GM18861 (cell line): ENCODE measurements around the gene TTC23L.

Experiments
- ATAC-seq: cut with Tn5 transposase; IDR thresholded peaks from one replicate; pipeline ENCODE4 v1.9.1; 2021; ENCODE audit not compliant: unreplicated experiment

The TTC23L gene

GRCh38 chr5:34833090-34833489 lies 5.9 kb upstream of the TTC23L start:
- ATAC-seq = no peak

- ATAC-seq = no peak
Measured at GRCh38 chr5:34833976-34834793, 4.8 kb upstream of the TTC23L start.

- ATAC-seq = no peak
Measured at GRCh38 chr5:34834794-34835089, 4.2 kb upstream of the TTC23L start.

GRCh38 chr5:34835664-34836063 lies 3.3 kb upstream of the TTC23L start:
- no peak for ATAC-seq

- no peak for ATAC-seq
Measured at GRCh38 chr5:34841816-34842215, 2.9 kb downstream of the TTC23L start.

GRCh38 chr5:34842554-34842953 lies 3.6 kb downstream of the TTC23L start:
- ATAC-seq = no peak

GRCh38 chr5:34843497-34843896 lies 4.5 kb downstream of the TTC23L start:
- no peak for ATAC-seq

- ATAC-seq = no peak
Measured at GRCh38 chr5:34844106-34844505, 5.1 kb downstream of the TTC23L start.

- ATAC-seq = no peak
Measured at GRCh38 chr5:34844999-34845398, 6.0 kb downstream of the TTC23L start.

- no peak for ATAC-seq
Measured at GRCh38 chr5:34847056-34847455, 8.1 kb downstream of the TTC23L start.

GRCh38 chr5:34847552-34847951 lies 8.6 kb downstream of the TTC23L start:
- ATAC-seq = no peak

GRCh38 chr5:34848230-34848629 lies 9.3 kb downstream of the TTC23L start:
- ATAC-seq = no peak

- no peak for ATAC-seq
Measured at GRCh38 chr5:34849253-34849652, 10.3 kb downstream of the TTC23L start.

- ATAC-seq = peak; percentile 98
Measured at GRCh38 chr5:34854459-34855174, 15.7 kb downstream of the TTC23L start.

- no peak for ATAC-seq
Measured at GRCh38 chr5:34857161-34857560, 18.2 kb downstream of the TTC23L start.

- no peak for ATAC-seq
Measured at GRCh38 chr5:34857894-34858293, 18.9 kb downstream of the TTC23L start.

GRCh38 chr5:34858790-34859189 lies 19.8 kb downstream of the TTC23L start:
- no peak for ATAC-seq

- ATAC-seq = no peak
Measured at GRCh38 chr5:34859253-34859652, 20.3 kb downstream of the TTC23L start.

- ATAC-seq = no peak
Measured at GRCh38 chr5:34863946-34864345, 25.0 kb downstream of the TTC23L start.

- ATAC-seq = no peak
Measured at GRCh38 chr5:34865091-34865490, 26.1 kb downstream of the TTC23L start.

- no peak for ATAC-seq
Measured at GRCh38 chr5:34866989-34867471, 28.1 kb downstream of the TTC23L start.

- ATAC-seq = no peak
Measured at GRCh38 chr5:34867660-34868059, 28.7 kb downstream of the TTC23L start.
